Measurements from ENCODE around the gene TUT7. TPM values are rescaled to one million over a fixed set of nuclear protein-coding genes. Genes with fewer than 3 reads are reported as not detected.

Gene TUT7
- polyA plus RNA-seq, 12 donors: 13.6 to 31.2 (median 17.5) TPM; not detected in 1

DNA sequence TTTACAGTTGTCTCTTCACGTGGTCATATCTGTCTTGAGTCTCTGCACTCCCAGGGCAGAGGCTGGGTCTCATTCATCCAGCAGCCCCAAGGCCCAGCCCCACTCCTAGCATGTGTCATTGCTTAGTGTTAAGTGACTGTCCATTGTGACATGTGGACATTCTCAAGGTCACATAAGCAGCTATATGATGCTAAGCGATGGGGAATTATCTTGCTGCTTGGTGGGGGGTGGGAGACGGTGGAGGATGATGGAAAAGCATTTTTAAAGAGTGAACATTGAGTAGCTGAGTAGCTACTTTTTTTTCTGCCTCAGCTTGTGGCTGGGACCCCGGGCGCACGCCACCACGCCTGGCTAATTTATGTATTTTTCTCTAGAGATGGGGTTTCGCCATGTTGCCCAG, 94.7 kb downstream of the TUT7 start, which contains the start of gene C9orf153:
Gene C9orf153, minus strand, starts transcription at position 101 of the 400 bp plus-strand sequence. CDS start 30,054 bp downstream, outside the sequence.
- DNase-seq: no peak

DNA sequence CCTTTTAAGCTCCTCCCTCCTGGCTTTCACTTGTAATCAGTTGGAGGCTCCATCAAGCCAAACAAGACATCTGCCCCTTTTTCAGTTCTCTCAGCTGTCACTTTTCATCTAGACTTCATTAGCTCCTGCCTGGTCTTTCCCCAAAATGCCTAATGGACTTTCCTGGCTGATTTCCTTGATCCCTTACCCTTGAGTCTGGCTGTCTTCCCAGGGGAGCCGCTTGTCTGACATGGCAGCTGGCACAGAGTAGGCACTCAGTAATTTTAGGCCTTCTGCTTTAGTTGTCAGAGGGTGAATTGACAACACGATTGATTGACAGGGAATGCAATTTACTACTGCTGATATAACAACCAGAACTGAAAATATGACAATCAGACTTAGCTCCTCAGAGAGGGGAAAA, 96.8 kb downstream of the TUT7 start:
- no peak for DNase-seq

DNA sequence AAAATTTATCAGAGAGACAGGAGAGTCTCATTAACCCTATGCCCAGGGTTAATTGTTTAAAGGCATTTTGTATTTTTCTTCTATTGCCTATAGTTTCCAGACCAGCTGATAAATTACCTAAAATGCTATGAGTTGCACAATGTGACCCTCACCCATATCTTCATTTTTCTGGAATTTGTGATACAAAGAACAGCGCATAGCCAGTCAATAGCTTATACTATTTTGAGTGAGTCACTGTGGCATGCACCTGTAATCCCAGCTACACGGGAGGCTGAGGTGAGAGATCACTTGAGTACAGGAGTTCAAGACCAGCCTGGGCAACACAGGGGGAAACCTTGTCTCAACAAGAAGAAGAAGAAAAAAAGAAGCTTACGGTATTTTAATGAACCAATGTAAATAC, 97.6 kb downstream of the TUT7 start:
- DNase-seq: no peak

DNA sequence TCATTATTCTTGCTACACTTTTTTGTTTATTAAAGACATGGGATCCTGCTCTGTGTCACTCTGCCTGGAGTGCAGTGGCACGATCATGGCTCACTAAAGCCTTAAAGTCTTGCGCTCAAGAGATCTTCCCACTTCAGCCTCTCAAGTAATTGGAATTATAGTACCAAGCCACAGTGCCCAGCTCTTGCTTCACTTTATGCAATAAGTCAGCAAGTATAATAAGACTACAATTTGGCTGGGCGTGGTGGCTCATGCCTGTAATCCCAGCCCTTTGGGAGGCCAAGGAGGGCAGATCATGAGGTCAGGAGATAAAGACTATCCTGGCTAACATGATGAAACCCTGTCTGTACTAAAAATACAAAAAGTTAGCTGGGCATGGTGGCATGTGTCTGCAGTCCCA, 100.6 kb downstream of the TUT7 start:
- no peak for DNase-seq

DNA sequence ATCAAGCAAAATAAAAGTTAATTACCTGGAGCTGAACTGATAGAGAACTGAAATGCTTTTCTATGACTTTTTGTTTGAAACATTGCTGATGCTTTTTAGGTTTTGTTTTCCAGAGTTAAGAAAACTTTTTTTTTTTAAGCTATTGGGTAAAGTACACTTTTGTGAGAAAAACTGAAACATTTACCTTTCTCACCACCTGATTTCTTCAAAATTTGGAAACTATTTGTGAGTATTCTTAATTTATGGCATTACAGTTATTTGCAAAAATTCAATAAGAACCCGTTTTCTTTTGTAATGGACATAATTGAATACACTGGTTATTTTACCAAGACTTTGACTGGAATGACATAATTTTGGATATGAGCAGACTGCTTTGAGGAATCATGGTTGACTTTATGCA, 101.3 kb downstream of the TUT7 start:
- DNase-seq: no peak

DNA sequence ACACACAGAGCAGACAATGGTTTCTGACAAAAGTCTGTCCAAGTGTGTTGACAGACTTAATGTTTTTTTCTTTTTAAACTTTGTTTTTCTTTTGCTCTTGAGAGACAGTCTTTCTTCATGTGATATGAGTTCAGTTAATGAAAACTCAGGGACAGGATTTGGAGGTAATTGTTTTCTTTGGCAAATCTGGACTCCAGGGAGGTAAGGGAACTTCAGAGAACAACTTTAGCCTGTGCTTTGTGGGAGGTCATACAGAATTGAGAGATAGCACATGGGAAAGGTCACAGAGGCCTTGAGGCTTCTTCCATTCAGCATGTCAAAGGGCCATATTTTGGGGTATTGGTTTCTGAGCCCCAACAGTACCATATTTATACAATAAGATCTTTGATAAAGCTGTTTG, 104.1 kb downstream of the TUT7 start:
- no peak for DNase-seq

DNA sequence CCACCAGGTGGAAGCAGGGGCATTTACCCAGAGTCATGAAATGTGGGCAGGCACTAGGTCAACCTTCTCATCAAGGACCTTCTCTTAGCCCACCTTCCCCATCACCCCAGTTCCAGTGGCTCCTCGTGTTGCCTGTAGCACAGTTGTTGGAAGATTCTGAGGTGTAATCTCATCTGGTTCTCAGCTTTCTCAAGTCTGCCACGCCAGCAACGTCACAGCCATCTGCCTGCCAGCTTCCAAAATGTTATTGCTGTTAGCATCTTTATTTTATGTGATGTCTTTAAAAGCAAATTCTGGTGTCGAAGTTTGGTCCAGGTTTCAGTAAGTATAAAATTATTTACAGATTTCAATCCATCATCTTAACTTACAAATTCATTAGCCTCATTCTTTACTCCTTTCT, 105.5 kb downstream of the TUT7 start:
- DNase-seq: no peak

DNA sequence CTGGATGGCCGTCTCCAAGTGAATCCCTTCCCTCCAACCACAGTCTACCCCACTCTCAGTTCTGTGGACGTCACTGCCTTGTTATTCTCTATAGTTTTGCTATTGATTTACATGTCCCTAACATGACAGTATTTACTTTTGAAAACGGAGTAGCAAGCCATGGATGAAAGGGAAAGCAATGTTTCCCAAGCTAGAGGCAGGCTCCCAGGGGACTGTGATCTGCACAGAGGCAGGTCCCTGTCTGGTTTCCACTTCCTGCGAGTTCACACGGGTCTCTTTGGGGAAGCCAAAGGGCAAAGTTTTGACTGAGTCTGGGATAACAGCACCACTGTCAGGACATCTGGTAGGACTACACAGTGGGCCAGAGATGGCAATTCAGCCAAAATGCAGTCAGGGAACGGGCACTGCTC, 107.5 kb downstream of the TUT7 start:
- DNase-seq: no peak

DNA sequence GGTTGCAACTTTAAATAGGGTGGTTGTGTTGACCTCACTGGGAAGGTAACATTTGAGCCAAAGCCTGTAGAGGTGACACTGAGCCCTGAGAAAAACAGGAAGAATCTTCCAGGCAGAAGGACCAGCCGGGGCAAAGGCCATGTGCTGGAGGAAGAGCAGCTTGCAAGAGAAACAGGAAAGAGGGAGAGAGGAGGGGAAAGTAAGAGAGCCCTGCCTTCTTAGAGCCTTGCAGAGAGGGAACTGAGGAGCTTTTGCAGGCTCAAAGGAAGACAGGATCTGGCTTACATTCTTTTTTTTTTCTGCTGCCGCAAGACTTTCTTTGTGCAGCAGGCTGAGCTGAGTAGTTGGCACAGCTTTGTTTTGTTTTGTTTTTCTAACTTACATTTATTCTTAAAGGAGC, 112.1 kb downstream of the TUT7 start:
- DNase-seq: no peak

DNA sequence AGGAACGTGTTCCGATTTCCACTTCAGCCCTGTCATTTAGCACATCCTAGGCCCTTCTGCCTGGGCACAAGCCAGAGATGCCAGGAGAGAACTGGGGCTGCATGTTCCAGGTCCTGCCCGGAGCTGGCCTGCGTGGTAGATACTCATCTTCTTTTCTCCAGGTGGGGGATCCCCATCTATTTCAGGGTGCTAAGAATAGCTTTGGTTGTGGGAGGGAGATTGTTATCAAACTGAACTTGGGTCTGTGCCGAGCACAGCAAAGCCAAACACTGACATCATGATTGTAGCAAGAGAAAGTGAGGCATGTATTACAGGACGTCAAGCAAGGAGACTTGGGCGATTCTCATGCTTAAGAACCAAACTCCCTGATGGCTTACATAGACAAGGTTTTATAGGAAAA, 113.0 kb downstream of the TUT7 start:
- no peak for DNase-seq

DNA sequence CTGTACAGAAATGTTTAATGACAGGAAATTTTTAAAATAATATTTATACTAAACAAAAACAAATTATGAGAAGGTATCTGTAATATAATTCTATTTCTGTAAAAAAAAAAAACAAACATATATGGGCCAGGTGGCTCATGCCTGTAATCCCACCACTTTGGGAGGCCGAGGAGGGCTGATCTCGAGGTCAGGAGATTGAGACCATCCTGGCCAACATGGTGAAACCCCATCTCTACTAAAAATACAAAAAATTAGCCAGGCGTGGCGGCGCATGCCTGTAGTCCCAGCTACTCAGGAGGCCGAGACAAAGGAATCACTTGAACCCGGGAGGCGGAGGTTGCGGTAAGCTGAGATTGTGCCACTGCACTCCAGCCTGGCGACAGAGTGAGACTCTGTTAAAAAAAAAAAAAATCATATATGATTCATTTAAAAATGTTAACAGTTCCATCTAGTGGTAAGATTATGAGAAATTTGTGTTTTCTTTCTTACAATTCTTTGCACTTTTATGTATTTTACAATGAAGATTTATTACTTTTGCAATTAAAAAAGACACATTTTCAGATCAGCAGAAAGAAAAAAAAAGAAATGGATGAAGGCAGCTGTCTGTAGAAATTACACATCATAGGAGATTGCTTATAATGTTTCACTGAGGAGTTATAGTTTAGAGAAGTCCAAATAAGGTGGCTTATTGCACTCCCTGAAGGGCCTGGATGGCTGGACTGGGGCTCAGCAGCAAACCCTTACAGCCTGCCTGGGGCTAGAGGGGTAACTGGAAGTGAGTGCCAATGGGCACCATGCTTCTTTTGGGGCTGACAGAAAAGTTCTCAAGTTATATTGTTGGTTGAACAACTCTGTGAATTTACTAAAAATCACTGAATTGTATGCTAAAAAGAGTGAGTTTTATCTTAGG, 115.1 kb downstream of the TUT7 start:
- DNase-seq: no peak

Other genes with a start within 250 kb of the TUT7 start
- under 1 TPM in 7 of 12 donors, not detected in 5; 0.07 to 0.42 (median 0.20) TPM for gene C9orf153, start 94.8 kb downstream of the TUT7 start, polyA plus RNA-seq (ENCODE audit: insufficient read length in 12 of 12)
- gene ISCA1, start 71.9 kb downstream of the TUT7 start, polyA plus RNA-seq (ENCODE audit: insufficient read length in 12 of 12): 10 to 100 TPM in 11 of 12 donors, not detected in 1; 28.7 to 40.1 (median 34.4) TPM